GM21381 (cell line): ENCODE measurements around the gene NR6A1.

ENCODE experiments used
- ATAC-seq: cut with Tn5 transposase; IDR thresholded peaks from one replicate; pipeline ENCODE4 v1.9.1; 2021; ENCODE audit warnings: mild to moderate bottlenecking, moderate library complexity; ENCODE audit not compliant: unreplicated experiment

The NR6A1 gene

DNA sequence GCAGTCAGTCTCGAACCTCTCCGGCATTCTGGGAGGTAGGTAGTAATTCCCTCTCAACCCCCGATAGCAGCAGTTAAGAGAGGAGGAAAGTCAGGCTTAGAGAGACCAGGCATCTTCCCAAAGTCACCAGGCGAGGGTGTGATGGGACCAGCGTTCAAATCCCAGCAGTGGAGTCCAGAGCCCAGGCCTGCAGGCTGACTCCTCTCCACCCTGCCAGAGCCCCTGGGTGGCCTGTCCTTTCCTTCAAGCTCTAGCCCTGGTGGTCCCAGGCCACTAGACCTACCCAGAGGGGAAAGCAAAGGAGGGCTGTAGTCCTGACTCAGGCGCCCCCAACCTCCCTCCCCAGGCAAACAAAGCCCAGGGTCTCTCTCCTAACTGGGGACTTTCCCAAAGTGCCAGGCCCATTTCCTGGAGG lies 259.7 kb downstream of the NR6A1 start:
- ATAC-seq: no peak

DNA sequence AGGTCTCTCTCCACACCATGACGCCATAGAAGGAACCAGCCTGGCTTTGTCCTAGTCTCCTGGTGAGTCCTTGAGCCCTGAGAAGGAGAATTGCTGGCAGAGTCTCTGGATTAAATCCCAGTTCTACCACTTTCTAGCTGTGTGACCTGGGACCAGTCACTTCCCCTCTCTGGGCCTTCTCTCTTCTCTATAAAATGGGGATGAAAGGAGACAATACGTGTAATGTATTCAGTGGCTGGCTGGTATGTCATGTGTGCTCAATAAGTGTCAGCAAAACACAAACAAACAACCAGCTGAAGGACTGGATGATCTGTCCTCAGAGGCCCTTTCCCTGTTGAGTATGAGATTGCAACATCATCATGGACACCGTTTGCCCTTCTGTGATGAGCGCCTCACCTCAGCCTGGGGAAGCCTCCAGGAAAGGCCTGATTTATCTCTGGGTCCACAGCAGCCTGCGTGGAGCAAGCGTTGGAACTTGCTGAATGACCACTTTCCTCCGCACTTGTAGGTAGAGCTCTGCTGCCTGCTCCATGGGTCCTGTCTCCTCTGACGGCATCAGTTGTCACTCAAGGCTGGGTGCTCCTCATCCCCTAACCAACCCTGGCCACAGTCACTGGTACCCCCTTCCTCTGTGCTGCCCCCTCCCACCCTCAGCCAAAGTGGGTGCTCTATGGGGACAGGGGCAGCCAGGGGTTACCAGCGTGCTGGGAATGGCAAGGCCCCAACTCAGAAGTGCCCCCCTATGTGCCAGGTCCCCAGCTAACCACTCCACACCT lies 260.3 kb downstream of the NR6A1 start:
- no peak for ATAC-seq

DNA sequence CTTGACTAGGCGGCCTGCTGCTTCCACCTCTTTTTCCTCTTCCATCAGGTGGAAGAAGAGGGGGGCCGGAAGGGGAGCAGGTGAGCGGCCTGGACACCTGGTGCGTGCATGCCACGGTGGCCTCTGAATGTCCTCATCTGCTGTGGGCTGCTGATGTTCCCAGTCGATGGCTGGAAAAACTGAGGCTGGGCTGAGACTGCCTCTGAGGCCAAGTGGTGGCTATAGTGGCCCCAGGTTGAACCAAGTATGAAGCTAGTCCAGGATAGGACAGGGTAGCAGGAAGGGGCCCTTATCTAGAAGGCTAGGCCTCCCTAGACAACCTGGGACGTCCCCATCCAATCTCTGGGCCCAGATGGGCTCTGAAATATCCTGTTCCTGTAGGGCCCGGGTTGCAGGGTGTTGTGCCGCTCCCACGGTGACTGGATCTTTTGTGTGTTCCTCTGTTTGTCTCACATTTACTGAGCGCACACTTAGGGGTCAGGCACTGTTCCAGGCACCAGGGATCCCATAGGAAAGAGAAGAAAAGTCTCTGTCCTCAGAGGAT lies 263.2 kb downstream of the NR6A1 start:
- no peak for ATAC-seq

DNA sequence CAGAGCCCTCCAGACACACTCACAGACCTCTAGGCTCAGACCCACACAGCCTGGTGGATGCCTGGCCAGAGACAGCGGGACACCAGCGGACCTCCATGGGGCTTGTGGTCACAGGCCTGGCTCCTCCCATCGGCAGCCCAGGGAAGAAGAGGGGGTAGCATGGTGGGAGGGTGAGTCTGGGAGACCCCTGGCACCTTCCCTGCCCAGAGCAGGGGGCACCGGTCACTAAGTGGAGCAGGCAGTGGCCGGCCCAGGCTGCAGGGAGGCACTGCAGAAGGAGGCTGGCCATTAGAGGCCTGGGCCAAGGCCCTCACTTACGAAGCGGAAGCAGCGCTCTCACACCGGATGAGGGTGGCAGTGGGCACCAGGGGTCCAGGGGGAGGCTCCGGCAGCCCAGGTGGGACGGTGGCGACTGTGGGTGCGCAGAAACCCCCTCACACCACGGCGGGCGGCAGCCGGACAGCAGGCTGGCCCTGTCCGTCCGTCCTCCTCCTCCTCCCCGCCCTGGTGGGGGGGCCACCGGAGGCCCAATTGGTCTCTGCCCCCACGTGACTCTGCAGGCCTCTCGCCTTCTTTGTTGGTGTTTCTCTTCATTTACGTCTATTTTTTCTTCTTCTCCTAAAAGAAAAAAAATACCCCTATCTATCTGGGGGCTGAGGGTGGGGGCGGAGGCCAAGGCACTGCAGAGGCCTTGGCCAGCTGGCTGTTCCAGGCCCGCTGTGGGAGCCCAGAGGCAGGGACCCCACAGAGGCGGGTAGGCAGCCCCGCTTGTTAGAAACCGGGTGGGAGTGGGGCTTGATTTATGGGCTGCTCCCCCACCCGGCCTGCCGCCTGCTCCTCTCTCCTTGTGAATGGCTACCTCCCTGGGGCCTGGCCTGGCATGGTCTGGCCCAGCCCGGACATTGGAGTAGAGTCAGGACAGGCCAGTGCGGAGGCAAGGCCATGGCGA lies 263.9 kb downstream of the NR6A1 start, which contains the start of gene NR5A1:
Gene NR5A1, minus strand, starts transcription at position 469 of the 949 bp plus-strand sequence. CDS start 4,004 bp downstream, outside the sequence.
- ATAC-seq: no peak

DNA sequence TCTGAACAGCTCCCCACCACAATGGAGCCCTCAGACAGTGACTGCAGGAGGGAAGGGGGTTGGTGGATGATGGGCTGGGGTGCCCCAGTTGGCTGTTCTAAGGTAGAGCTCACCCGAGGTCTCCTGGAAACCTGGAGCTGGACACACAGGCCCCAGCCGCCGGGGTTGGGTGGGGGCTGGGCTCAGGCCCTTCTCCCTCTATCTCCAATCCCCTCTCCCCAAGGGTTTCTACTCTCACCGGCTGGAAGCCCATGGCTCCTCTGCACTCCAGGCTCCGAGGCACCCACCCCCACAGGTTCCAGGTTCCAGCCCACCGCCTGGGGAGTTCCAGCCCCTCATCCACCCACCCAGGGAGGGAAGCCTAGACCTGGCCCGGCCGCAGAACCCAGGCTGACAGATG lies 264.7 kb downstream of the NR6A1 start:
- ATAC-seq: no peak

DNA sequence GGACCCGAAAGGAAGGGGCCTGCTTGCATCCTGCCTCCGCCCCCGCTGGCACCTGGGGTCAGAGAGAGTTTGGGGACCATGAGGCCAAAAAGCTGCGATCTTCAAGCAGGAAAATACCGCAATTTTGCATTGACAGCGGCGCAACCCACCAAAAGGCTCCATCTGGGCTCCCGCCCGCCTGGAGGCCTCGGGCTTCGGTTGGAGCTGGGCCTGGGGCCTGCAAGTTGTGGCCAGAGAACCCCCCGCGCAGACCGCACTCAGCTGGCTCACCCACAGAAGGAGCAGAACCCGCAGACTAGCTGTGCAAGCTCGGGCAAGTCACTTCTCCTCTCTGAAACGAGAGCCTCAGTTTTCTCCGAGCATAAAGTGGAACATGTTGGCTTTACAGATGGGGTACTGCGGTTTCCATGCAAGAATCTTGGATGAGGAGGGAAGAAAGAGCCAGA lies 265.2 kb downstream of the NR6A1 start:
- no peak for ATAC-seq

DNA sequence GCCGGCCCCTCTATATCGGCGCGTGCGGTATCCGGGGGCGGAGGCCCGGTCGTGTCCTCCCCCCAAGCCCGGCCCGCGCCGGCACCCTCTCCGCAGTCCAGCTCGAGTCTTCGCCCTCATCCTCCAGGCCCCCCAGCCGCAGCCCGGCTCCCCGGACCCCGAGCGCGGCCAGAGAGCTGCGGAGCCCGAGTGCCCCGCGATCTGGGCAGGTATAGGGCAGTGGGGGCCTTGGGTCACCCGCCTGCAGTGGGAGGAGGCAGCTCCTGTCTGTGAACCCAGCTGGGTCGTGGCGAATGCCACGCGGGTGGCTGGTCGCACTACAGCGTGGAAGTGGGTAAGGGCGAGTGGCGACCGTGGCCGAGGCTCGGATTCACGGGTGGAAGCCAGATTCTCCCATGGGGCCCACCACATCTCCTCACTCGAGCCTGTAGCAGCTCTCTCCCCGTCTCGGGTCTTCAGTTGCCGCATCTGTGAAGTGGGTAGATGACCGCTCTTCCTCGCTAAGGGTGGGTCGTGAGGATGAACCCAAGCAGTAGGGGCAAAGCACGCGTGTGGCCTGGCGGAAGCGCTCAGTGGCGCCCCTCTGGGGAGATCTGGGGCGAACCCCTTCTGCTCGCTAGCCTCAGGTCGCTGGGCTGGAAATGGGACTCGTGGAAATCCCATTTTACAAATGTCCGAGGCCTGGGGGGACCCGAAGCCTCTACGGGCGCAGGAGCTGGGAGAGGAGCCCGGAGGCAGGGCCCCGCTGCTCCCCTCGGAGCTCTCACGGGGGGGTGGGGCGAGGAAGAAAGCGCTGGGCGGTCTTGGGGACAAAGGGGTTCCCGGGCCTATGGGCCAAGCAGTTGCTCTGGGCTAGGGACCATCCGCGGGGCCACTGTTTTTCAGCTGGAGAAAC lies 265.9 kb downstream of the NR6A1 start:
- ATAC-seq: no peak

DNA sequence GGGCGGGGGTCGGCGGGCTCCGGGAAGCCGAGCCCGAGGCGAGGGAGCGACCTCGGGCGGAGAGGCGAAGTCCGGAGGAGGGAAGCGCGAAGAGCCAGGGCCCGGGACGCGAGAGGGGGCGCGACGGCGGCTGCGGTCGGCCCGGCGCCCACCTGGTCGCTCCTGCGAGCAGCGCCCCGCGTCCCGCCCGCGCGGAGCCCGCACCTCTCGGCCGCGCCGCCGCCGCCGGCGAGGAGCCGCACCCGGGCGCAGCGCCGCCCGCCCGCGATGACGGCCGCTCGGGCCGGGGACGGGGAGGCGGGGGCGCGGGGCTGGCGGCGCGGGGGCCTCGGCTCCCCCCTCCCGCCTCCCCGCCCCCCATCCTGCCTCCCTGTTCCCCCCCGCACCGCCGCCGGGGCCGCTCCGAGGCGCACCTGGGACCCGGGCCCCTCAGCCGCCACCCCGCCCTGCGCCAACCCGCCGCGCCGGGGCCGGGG lies 266.5 kb downstream of the NR6A1 start:
- no peak for ATAC-seq

DNA sequence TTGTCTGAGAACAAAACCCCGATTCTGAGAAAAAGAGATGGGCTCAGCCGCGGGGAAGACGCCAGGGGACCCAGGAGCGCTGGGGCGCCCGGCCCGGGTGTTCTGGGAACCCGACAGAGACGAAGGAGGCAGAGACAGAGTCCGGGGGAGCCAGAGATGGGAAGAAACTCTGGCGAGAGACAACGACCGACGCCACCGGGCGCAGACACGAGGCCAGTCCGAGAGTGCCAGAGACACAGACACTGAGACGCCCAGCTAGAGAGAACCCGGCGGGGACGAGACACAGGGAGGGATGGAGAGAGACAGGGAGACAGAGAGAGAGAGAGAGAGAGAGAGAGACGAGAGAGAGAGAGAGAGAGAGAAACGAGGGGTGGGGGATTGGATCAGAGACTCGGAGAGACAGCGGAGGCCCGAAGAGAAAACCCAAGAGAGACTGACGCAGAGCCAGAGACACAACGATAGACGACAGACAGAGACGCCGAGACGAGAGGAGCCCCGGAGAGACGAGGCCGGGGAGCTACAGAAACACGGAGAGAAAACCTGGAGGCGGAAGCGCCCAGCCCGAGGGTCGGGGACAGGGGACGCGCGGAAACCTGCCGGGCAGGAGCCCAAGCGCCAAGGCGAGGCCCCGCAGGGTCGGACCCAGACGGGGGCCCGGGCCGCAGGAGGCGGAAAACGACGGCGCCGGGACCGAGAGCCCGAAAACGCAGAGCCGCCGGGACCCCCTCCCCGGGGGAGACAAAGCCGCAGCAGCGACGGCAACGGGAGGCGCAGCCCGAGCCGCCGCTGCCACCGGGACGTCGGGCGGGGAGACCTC lies 267.2 kb downstream of the NR6A1 start:
- ATAC-seq: no peak

DNA sequence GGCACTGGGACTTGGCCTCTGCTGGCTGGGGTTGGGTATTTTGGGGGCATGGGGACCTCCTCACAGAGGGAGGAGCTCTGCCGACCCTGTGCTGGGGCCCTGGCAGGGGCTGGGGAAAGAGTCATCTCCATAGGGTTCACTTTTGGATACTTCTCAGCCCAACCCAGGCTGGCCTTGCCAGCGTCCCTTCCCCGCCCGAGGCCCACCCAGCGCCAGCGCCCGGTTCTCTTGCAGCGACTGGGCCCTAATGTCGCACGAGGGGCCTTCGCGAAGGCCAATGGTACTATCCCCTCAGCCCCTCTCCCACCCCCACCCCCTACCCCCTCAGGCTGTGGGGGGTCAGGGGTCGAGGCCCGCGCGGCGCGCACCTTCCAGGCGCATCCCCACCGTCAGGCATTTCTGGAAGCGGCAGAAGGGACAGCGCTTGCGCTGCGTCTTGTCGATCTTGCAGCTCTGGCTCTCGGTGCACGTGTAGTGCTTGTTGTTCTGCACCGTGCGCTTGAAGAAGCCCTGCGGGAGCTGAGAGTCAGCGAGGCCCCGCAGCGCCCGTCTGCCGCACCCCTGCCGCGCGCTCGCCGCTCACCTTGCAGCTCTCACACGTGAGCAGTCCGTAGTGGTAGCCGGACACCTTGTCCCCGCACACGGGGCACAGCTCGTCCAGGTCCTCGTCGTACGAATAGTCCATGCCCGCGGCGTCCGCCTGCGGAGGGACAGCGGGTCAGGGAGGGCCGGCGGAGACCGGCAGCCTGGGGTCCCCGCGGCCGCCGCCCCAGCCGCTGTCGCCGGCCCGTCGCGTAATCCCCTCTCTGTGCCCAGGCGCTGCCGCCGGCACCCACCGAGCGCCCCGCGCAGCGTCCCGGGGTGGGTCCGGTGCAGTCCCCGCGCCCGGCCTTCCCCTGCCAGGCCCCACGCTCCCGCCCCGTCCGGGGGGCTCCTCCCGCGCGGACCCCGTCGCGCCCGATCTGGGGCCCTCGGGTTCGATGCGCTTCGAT lies 268.1 kb downstream of the NR6A1 start:
- ATAC-seq: no peak

DNA sequence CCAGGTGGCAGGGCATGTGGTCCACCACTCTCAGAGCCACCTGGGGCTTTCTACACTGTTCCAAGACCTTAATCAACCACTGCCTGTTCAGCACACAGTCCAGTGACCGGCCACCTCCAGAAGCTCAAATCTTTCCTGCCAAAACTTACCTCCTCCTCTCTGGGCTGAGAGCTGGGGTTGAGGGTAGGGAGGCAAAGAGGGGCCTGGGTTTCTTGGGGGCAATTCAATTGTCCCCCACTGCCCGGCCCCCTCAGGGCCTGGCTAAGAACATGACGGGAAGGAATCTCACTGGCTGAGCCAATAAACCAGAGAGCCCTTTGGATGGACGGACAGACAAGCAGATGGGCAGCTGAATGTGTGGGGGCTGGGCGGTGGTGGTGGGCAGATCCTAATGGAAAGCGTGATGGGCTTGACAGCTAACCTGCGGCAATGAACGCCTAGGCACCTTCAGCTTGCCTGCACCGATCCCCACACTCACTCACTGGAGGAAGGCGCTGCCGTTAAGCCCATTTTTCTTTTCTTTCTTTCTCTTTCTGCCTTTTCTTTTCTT lies 269.3 kb downstream of the NR6A1 start:
- no peak for ATAC-seq

DNA sequence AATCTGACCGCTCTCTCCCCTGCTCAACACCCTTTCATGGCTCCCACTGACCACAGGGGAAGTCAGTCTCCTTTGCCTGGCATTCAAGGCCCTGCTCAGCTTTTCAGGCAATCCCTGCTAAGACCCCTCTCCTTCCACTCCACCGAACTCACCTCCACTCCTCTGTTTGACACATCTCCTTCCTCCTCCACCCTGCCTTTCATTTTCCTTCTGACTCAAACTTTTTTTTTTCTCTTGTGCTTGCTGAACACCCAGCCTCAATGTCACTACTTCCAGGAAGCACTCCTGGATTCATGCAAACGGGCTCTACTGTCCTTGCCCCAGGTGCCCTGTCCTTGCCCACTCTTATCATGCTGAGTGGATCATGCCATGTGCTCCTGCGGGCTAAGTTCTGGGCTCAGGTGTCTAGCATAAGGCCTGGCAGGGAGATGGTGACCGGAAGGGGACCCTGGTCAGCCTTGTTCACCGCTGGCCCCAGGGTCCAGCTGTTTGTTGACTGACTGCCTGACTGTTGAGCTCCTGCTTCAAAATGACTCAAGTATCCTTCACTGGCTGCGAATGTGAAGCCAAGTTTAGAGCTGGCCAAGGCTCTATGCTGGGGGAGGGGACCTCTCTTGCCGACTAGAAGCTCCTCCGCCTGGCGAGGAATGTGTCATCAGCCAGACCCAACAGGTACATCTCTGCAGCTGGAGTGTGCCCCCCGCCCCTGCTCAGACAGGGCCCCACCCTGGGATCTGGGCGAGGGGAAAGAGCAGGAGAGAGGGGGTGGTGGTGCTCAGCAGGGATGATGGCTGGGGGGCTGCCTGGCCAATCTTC lies 270.1 kb downstream of the NR6A1 start:
- ATAC-seq: no peak

DNA sequence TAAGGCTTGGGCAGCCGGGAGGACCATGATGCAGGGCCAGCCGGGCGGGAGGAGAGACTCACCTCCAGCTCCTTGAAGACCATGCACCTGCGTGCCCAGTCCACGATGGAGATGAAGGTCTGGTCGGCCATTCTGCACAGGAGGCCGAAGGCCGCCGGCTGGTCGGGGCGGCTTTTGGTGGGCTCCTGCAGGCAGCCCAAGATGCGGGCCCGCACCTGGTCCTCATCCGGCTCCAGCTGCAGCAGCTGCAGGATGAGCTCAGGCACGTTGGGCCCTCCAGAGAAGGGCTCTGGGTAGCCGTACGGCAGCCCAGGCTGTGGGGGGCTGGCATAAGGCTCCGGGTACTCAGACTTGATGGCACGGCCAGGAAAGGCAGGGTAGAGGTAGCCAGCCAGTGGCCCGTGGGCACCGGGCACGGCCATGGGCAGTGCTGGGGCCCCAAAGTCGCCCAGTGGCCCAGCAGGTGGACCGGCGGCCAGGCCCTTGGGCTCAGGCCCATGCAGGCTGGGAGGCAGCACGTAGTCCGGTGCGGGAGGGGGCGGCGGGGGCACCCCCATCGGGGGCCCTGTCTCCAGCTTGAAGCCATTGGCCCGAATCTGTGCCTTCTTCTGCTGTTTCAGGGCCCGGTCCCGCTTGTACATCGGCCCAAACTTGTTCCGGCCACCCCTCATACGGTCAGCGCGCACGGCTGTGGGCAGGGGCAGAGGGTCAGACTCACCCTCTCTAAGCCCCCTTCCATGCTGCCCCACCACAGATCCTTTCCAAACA lies 270.9 kb downstream of the NR6A1 start:
- ATAC-seq: no peak

DNA sequence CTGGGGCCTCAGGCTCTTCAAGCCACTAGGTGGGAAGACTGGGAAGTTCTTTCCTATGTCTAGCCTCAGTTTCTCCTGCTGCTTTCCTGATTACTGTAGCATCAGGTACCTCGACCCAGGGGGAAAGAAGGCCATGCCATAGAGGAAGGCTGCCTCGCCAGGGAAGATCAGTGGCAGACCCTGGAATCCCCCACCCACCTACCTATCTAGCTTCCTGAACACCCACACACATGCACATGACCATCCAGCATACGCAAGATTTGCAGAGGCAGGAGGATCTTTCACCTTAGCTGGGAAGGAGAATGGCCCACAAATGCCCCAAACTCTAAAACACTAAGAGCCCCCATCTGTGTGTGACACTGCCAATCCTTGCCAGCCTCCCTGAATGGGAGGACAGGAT lies 271.9 kb downstream of the NR6A1 start:
- ATAC-seq: no peak

DNA sequence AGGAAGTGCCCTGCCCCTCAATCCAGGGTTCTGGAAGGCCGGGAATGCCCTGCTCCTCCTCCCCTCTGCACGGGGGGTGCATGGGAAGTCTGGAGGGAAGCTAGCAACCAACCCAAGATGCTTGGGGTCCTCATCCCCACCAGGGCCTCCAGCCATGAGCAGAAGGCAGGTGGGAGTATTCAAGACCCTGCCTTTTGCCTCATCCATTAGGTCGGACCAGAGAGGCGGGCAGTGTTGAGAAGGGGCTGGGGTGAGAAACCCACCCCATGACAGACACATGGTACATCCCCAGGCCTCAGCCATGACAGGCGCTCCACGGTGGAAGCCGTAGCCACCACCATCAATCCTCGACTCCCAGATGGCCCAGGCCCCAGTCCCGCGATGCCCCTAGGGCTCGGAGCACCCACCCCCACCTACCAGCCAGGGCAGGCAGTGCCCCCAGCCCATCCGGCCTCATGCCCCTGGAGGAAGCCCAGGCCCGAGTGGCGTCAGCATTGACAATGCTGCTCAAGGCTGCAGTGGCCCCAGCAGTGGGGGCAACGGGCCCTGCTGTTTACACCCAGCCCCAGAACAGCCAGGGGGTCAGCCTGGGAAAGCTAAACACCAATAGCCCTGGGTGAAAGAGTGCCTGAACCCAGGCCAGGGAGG lies 272.5 kb downstream of the NR6A1 start:
- ATAC-seq: no peak

DNA sequence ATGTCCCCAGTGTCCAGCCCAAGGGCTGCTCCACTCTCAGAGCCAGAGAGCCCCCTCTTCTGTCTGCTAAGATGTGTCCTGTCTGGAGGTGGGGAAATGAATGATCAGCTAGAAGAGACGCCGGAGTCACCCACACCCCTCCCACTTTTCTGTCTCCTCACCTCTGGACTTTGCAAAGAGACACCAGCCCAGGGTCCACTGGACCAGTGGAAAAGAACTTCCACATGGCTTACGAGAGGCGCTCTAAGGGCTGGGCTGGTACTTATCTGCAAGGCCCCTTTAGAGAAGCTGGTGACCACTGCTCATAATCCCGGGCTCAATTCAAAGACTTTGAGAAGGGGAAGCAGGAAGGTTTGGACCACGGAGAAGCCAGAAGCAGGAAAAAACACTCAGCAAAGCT lies 273.1 kb downstream of the NR6A1 start:
- ATAC-seq: no peak
